Measurements from ENCODE around the gene CD177. TPM values are rescaled to one million over a fixed set of nuclear protein-coding genes. Genes with fewer than 3 reads are reported as not detected.

The CD177 gene, protein sequence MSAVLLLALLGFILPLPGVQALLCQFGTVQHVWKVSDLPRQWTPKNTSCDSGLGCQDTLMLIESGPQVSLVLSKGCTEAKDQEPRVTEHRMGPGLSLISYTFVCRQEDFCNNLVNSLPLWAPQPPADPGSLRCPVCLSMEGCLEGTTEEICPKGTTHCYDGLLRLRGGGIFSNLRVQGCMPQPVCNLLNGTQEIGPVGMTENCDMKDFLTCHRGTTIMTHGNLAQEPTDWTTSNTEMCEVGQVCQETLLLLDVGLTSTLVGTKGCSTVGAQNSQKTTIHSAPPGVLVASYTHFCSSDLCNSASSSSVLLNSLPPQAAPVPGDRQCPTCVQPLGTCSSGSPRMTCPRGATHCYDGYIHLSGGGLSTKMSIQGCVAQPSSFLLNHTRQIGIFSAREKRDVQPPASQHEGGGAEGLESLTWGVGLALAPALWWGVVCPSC
- total RNA-seq (10 to 100 TPM; 13.7 to 25.1 TPM), polyA plus RNA-seq (10 to 100 TPM in 1 of 2 donors, 1 to 10 TPM in 1; 1.0 to 57.8 TPM)
- long read RNA-seq, donor 1, partial matches to known transcripts, result 0 of 3 reads
- long read RNA-seq, donor 1, other reads (novel, unspliced or antisense), result 0 of 3 reads
- long read RNA-seq, donor 2, partial matches to known transcripts, result 0 of 2 reads
- long read RNA-seq, donor 2, other reads (novel, unspliced or antisense), result 0 of 2 reads
- long read RNA-seq, donor 3, result 0 reads
- long read RNA-seq, donor 4, result 0 reads
- long read RNA-seq, donor 5, result 0 reads

DNA sequence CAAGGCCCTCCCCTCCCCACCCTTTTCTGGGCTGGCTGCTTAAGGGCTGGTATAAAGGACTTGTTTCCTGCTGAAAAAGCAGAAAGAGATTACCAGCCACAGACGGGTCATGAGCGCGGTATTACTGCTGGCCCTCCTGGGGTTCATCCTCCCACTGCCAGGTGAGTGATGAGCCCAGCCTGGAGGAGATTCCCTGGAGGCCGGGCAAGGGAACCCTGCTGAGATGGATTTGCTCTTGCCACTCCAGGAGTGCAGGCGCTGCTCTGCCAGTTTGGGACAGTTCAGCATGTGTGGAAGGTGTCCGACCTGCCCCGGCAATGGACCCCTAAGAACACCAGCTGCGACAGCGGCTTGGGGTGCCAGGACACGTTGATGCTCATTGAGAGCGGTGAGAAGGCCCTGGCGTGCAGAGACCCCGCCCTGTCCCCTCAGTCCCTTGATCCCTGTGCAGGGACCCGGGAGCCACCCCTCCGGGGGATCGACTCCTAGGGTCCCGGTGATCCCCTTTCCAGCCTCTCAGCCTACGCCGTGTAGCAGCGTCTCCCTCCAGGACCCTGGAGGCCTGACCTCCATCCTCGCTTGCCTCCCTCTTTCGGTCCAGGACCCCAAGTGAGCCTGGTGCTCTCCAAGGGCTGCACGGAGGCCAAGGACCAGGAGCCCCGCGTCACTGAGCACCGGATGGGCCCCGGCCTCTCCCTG, at the start of gene CD177:
TSS of gene CD177 (plus strand) at position 81 of the 699 bp plus-strand sequence. CDS start at position 110, 29 bp downstream.
- Histone ChIP-seq H3K4me3 (no peak within 1 kb of the TSS), H3K9ac (ENCODE audit: insufficient read depth in 1 of 2, low read length in 2 of 2) (no peak within 1 kb of the TSS), H3K27me3 (ENCODE audit: control insufficient read depth in 3 of 3, insufficient read depth in 3 of 3, low read length in 2 of 3) (no peaks in the 10 kb centered on the region), H3K36me3 (ENCODE audit: control insufficient read depth in 4 of 4, insufficient read depth in 4 of 4, low read length in 4 of 4) (no peaks in the 10 kb centered on the region), H3K27ac (ENCODE audit: low read depth in 1 of 2, low read length in 1 of 2) (no peak within 1 kb of the TSS), H3K9me3 (ENCODE audit: control insufficient read depth in 4 of 4, insufficient read depth in 3 of 4, low read length in 3 of 4) (no peaks in the 10 kb centered on the region), H3K4me1 (ENCODE audit: control insufficient read depth in 5 of 5, insufficient read depth in 5 of 5, low read length in 5 of 5) (no peaks in the 10 kb centered on the region)
- 52 to 54% methylated on average over 27 of the region's 27 CpGs for WGBS, 2 donors
- no peak for DNase-seq
- no peak for ATAC-seq (ENCODE audit: insufficient read depth, low FRiP score)
- TF ChIP-seq, protein P1, sequence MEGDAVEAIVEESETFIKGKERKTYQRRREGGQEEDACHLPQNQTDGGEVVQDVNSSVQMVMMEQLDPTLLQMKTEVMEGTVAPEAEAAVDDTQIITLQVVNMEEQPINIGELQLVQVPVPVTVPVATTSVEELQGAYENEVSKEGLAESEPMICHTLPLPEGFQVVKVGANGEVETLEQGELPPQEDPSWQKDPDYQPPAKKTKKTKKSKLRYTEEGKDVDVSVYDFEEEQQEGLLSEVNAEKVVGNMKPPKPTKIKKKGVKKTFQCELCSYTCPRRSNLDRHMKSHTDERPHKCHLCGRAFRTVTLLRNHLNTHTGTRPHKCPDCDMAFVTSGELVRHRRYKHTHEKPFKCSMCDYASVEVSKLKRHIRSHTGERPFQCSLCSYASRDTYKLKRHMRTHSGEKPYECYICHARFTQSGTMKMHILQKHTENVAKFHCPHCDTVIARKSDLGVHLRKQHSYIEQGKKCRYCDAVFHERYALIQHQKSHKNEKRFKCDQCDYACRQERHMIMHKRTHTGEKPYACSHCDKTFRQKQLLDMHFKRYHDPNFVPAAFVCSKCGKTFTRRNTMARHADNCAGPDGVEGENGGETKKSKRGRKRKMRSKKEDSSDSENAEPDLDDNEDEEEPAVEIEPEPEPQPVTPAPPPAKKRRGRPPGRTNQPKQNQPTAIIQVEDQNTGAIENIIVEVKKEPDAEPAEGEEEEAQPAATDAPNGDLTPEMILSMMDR (IDR thresholded peaks at IDR 0.05; ENCODE audit: control extremely low read depth, extremely low read depth), result no peak

DNA sequence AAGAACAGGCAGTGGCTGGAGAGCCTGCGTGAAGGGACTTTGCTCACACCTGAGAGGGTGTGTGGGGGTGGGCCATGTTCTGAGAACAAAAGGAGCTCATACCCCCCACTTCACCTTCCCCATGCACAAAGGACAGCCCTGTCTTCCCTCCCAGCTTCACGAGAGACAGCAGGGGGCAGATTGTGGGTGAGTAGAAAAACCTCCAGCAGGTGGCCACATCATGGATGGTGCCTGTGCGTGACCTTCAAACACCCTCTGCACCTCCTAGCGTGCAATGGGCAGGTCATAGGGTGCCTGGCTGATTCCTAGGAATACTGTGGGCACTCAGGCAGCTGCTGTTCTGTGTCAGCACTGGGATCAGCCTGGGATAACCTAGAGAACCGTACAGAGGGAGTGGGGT, 47.8 kb upstream of the CD177 start:
- Histone ChIP-seq H3K9ac (ENCODE audit: insufficient read depth in 1 of 2, low read length in 2 of 2) (no peak overlapping the region), H3K4me1 (ENCODE audit: control insufficient read depth in 5 of 5, insufficient read depth in 5 of 5, low read length in 5 of 5) (no peaks in the 10 kb centered on the region), H3K36me3 (ENCODE audit: control insufficient read depth in 4 of 4, insufficient read depth in 4 of 4, low read length in 4 of 4) (no peaks in the 10 kb centered on the region), H3K27me3 (ENCODE audit: control insufficient read depth in 3 of 3, insufficient read depth in 3 of 3, low read length in 2 of 3) (peaks cover 0 to 3% (median 0%) of the 10 kb centered on the region in 3 donors), H3K27ac (ENCODE audit: low read depth in 1 of 2, low read length in 1 of 2) (no peak overlapping the region), H3K9me3 (ENCODE audit: control insufficient read depth in 4 of 4, insufficient read depth in 3 of 4, low read length in 3 of 4) (peaks cover 0 to 8% (median 0%) of the 10 kb centered on the region in 4 donors), H3K4me3 (no peak overlapping the region)
- TF ChIP-seq, protein P1 (IDR thresholded peaks at IDR 0.05; ENCODE audit: control extremely low read depth, extremely low read depth), result no peak
- DNase-seq (no peak), ATAC-seq (ENCODE audit: insufficient read depth, low FRiP score) (no peak)
- WGBS, 2 donors, result 46 to 64% methylated on average over 5 of the region's 5 CpGs

DNA sequence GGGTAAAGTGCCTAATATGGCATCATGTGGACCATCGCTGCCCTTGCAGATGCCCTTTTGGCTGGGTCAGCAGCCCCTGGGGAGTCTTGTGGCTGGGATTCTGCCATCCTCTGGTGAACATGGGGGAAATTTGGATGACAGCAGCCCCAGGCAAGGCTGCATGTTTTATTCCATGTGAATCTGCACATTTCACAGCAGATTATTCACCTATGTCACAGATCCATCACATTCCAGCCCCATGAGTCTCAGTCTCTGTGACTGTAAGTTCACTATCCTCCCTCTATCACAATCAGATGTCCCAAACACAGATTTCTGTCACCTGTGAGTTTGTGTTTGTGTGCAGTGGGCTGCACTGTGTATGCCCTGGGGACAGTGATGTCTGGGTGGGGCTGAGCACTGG, 47.4 kb upstream of the CD177 start:
- H3K4me1 ChIP-seq (ENCODE audit: control insufficient read depth in 5 of 5, insufficient read depth in 5 of 5, low read length in 5 of 5), result no peaks in the 10 kb centered on the region
- no peak for ATAC-seq (ENCODE audit: insufficient read depth, low FRiP score)
- H3K36me3 ChIP-seq (ENCODE audit: control insufficient read depth in 4 of 4, insufficient read depth in 4 of 4, low read length in 4 of 4), result no peaks in the 10 kb centered on the region
- H3K4me3 ChIP-seq, result no peak overlapping the region
- H3K27me3 ChIP-seq (ENCODE audit: control insufficient read depth in 3 of 3, insufficient read depth in 3 of 3, low read length in 2 of 3), result peaks cover 0 to 3% (median 0%) of the 10 kb centered on the region in 3 donors
- DNase-seq, result no peak
- no peak overlapping the region for H3K9ac ChIP-seq (ENCODE audit: insufficient read depth in 1 of 2, low read length in 2 of 2)
- TF ChIP-seq, protein P1 (IDR thresholded peaks at IDR 0.05; ENCODE audit: control extremely low read depth, extremely low read depth), result no peak
- WGBS, 2 donors, result 84 to 100% methylated on average over 1 of the region's 1 CpG
- peaks cover 0 to 8% (median 0%) of the 10 kb centered on the region in 4 donors for H3K9me3 ChIP-seq (ENCODE audit: control insufficient read depth in 4 of 4, insufficient read depth in 3 of 4, low read length in 3 of 4)
- no peak overlapping the region for H3K27ac ChIP-seq (ENCODE audit: low read depth in 1 of 2, low read length in 1 of 2)

Data from lung (tissue), 16 donors.